Measurements from ENCODE around the gene STRN3.
"Not testable (repeated sequence)": the region's sequence is repeated elsewhere in the genome, so short reads cannot be mapped to it uniquely, and the experiment has no call there.

The STRN3 gene

GRCh38 chr14:30949651-30950050 lies 76.5 kb downstream of the STRN3 start:
- TF ChIP-seq, protein P1, sequence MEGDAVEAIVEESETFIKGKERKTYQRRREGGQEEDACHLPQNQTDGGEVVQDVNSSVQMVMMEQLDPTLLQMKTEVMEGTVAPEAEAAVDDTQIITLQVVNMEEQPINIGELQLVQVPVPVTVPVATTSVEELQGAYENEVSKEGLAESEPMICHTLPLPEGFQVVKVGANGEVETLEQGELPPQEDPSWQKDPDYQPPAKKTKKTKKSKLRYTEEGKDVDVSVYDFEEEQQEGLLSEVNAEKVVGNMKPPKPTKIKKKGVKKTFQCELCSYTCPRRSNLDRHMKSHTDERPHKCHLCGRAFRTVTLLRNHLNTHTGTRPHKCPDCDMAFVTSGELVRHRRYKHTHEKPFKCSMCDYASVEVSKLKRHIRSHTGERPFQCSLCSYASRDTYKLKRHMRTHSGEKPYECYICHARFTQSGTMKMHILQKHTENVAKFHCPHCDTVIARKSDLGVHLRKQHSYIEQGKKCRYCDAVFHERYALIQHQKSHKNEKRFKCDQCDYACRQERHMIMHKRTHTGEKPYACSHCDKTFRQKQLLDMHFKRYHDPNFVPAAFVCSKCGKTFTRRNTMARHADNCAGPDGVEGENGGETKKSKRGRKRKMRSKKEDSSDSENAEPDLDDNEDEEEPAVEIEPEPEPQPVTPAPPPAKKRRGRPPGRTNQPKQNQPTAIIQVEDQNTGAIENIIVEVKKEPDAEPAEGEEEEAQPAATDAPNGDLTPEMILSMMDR (IDR thresholded peaks at IDR 0.05) = no peak
- DNase-seq (ENCODE audit: low spot score) = no peak
- H3K4me3 ChIP-seq = no peak overlapping the region
- H3K27ac ChIP-seq = no peak overlapping the region

- DNase-seq (ENCODE audit: low spot score) = no peak
- H3K4me3 ChIP-seq = no peak overlapping the region
- TF ChIP-seq, protein P1 (IDR thresholded peaks at IDR 0.05) = no peak
Observed at GRCh38 chr14:30943694-30944093, 82.5 kb downstream of the STRN3 start.

GRCh38 chr14:30940886-30941285 lies 85.3 kb downstream of the STRN3 start:
- Histone ChIP-seq H3K27ac (no peak overlapping the region), H3K4me3 (no peak overlapping the region)
- DNase-seq (ENCODE audit: low spot score) = no peak
- TF ChIP-seq, protein P1 (IDR thresholded peaks at IDR 0.05) = no peak

More at GRCh38 chr14:30943694-30944093, 82.5 kb downstream of the STRN3 start:
- H3K27ac ChIP-seq = no peak overlapping the region

DNA sequence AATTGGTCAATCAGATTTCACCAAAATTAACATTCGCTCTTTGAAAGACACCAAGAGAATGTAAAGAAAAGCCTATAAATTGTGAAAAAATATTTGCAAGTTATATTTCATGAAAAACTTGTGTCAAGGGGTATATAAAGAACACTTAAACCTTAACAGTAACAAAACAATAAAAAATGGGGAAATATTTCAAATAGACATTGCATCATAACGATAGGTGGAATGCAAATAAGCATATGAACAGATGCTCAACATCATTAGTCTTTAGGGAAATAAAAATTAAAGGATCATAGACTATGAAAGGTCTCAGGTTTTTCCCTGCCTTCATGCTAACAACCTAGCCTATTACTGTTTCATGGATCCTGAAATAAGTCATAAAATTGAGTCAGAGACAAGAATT lies 87.6 kb downstream of the STRN3 start:
- H3K4me3 ChIP-seq = no peak overlapping the region
- no peak for DNase-seq (ENCODE audit: low spot score)
- no peak overlapping the region for H3K27ac ChIP-seq
- TF ChIP-seq, protein P1 (IDR thresholded peaks at IDR 0.05) = no peak

DNA sequence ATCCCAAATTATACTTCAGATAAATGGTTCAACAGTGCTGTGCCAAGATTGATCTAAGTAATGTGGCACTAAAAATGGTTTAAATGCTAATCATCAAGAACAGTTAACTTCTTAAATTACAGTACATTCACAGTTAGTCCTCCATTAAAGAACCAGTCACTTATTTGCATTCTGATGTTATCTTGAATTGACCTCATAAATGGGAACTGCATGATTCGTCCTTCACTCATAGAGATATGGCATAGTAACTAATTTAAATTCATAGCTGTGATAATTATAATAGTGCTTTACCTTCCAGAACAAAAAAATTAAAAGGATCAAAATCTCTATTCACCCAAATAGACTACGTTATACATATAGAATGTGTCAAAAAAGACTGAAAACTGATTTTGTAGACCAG lies 90.7 kb downstream of the STRN3 start:
- no peak for DNase-seq (ENCODE audit: low spot score)
- Histone ChIP-seq H3K27ac (no peak overlapping the region), H3K4me3 (no peak overlapping the region)
- TF ChIP-seq, protein P1 (IDR thresholded peaks at IDR 0.05) = no peak

GRCh38 chr14:30933937-30934336 lies 92.2 kb downstream of the STRN3 start:
- DNase-seq (ENCODE audit: low spot score); H3K27ac ChIP-seq; H3K4me3 ChIP-seq: not testable (repeated sequence)

DNA sequence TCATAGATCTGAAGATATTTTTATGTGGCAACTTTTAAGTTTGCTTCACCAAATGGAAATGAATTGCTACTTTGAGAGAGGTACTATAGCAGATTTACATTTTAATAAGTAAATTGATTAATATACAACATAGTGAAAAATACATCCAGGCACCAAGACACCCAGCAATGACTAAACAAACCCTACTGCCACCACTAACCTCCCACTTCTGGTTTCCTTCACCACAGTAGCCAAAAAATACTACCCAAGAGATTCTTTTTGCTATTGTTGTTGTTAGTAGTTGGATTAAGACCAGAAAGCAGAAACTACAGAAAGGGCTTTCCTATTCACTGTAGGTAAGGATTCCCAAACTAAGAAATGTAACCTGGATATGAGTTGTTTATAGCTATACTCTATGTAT lies 97.7 kb downstream of the STRN3 start:
- no peak overlapping the region for H3K4me3 ChIP-seq
- DNase-seq (ENCODE audit: low spot score) = no peak
- TF ChIP-seq, protein P1 (IDR thresholded peaks at IDR 0.05) = no peak
- H3K27ac ChIP-seq = no peak overlapping the region

- DNase-seq (ENCODE audit: low spot score) = no peak
- Histone ChIP-seq H3K27ac (no peak overlapping the region), H3K4me3 (no peak overlapping the region)
- TF ChIP-seq, protein P1 (IDR thresholded peaks at IDR 0.05) = no peak
Observed at GRCh38 chr14:30925254-30925653, 100.9 kb downstream of the STRN3 start.

Measured in coronary artery (tissue), 2 donors.